Stimulated activated naive CD8-positive, alpha-beta T cell treated with anti-CD3 and anti-CD28 coated beads, Interleukin-15, Interleukin-2, amounts not matched to agents 100 U/mL and 50 U/mL, for 24 hours (primary cell): Measurements from ENCODE around the gene TNMD.
"Not testable (repeated sequence)": the region's sequence is repeated elsewhere in the genome, so short reads cannot be mapped to it uniquely, and the experiment has no call there.

Source experiments
- ATAC-seq: fragments of 150-1000 bp; cut with Tn5 transposase; one replicate; pipeline ENCODE4 v1.10.0; 2021
- DNase-seq: peaks from one replicate; pipeline ENCODE4 v3.0.0; 2021

Gene TNMD

DNA sequence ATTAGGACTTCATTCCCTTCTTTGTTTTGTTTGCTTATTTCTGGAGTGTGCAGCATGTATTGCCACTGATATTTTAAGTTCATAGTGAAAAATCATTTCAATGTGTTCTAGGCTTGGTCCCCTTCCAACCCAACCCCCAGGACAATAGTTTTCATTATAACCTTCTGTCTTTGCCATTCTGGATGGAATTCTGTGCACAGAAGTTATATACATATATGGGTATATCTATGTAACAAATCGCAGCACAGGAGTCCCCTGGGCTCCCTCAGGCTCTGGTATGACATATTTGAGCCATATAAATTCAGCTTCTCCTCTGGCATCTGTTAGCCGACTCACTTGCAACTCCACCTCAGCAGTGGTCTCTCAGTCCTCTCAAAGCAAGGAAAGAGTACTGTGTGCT lies at the start of gene TNMD:
Gene TNMD (plus strand): TSS at position 326 of the 400 bp plus-strand sequence. CDS start 83 bp downstream, outside the sequence.
- no peak for DNase-seq
- ATAC-seq = no peak

GRCh38 chrX:100565534-100565933 lies 19.2 kb upstream of the TNMD start:
- not testable (repeated sequence) for DNase-seq, ATAC-seq

DNA sequence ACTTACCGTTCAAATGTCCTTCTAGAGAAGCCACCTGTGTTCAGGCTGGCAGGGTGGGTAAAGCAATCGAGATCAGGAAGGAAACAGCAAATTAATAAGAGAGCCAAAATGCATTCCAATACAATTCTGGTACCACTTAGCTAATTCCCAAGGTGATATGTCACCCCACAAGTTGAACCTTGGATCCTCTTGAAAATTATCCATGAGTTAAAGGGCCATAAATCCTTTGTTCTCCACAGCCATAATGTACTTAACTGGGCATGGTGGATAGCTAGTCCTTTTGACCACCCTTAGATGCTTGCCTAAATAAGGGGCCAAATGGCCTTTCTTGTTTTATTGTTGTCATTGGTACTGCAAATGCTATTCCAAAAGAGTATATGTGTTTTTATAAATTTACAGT lies 2.0 kb downstream of the TNMD start:
- ATAC-seq = no peak
- no peak for DNase-seq

DNA sequence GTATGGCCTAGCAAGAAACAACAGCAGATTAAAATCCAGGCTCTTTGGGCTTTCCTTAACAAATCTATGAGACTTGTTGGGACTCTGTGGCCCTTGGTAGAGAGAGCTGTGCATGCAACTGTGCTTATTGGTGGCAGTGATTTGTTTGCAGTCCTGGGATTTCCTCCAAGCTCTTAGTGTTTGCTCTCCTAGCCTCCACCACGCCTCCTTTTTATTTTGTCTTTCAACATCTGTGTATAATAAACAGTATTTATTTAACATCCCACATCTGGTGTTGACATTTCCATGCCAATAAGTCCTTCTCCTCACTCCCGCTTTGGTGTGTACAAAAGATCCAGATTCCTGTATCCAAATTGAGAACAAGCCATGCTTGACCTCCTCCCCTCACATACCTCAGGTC lies 3.1 kb downstream of the TNMD start:
- no peak for ATAC-seq
- no peak for DNase-seq

DNA sequence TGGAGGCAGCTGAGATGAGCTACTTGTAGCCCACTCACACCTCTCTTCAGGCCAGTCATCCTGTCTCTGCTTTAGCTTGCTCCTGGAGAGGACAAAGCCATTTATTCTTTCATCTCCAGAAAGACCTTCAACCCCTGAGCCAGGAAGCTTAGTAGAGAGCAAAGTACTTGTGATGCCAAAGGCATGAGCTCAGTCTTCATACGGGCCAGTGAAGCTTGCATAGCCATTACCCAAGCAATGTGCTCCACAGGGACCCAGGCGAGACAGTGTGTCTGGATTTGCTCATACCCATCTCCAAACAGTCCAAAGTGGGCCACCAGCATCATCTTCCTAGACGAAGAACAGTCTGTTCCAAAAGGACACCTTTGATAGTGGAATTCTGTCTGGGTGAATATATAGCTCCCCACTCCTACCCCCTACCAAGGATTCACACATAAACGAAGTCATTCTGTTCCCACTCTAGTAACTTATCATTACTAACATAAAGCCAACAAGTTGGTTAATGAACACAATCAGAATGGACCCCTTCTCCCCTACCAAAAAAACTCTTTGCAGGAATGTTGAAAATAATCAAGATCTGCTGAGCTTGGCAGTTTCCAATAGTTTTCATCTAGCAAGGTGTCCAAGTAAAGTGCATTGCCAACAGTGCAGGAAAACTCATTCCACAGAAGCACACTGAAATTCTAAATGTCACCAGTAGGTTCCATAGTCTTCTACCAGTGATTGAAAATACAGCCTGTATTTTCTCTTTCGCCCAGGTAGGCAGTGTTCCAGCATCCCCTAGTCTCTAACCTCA lies 6.7 kb downstream of the TNMD start:
- DNase-seq (no peak), ATAC-seq (no peak)

GRCh38 chrX:100593126-100593525 lies 8.4 kb downstream of the TNMD start:
- ATAC-seq = no peak
- no peak for DNase-seq

DNA sequence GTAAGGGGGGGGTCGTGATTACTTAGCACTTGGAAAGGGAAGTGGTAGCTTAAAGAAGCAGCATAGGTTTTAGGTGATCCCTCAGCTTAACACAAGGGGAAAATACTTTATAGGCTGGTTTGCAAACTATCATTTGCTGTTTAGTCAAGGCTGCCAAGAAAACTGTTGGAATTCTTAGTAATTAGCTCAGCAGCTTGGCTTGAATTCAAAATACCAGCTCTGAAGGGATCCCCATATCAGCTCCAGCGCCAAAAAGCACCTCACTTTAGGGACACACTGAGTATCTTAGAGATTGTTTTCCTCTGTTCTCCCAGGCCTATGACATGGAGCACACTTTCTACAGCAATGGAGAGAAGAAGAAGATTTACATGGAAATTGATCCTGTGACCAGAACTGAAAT lies 8.8 kb downstream of the TNMD start:
- DNase-seq (no peak), ATAC-seq (no peak)

GRCh38 chrX:100596601-100597000 lies 11.9 kb downstream of the TNMD start:
- ATAC-seq (no peak), DNase-seq (no peak)

- no peak for ATAC-seq
- DNase-seq = no peak
Measured at GRCh38 chrX:100599456-100599855, 14.7 kb downstream of the TNMD start.

GRCh38 chrX:100600340-100600739 lies 15.6 kb downstream of the TNMD start:
- no peak for ATAC-seq

GRCh38 chrX:100600758-100601157 lies 16.0 kb downstream of the TNMD start:
- DNase-seq (no peak), ATAC-seq (peak; percentile 43)

More at GRCh38 chrX:100600340-100600739, 15.6 kb downstream of the TNMD start:
- DNase-seq = no peak

GRCh38 chrX:100606753-100607152 lies 22.0 kb downstream of the TNMD start:
- no peak for ATAC-seq
- DNase-seq = no peak

GRCh38 chrX:100609591-100609990 lies 24.9 kb downstream of the TNMD start:
- ATAC-seq = no peak
- DNase-seq = no peak

DNA sequence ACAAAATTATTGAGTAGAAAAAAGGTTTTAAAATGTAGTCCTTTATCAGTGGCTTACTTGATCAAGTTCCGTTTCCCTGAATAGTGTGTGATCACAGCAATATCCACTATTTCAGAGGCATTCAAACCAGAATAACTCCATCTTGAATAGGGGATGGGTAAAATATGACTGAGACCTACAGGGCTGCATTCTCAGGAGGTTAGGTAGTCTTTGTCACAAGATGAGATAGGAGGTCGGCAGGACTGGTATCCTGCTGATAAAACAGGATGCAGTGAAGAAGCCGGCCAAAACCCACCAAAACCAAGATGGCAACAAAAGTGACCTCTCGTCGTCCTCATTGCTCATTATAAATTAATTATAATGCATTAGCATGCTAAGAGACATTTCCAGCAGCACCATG lies 27.2 kb downstream of the TNMD start:
- no peak for ATAC-seq
- no peak for DNase-seq

GRCh38 chrX:100615005-100615404 lies 30.3 kb downstream of the TNMD start:
- ATAC-seq (no peak), DNase-seq (no peak)

- ATAC-seq = no peak
- no peak for DNase-seq
Measured at GRCh38 chrX:100623001-100623400, 38.3 kb downstream of the TNMD start.

DNA sequence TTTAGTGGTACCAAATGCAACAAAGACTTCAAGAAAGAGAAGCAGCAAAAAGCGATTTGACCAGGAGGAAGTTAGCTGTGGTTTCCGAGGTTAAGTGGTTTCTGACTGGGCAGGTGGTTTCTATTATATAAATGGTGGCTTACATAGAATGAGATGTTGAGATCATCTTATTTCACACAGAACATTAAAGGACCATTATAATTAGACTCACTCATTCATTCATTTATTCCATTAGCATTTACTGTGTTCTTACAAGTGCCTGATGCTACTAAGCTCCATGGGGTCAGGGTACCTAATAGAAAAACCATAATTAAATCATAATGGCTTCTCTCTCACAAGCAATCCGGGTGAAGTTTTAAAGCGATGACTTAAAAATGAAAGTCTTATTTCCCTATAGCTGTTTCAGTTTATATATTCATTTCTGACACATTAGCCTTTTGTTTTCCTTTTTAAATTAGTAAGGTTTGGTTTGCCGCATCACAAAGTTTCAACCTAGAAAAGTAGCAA lies 41.3 kb downstream of the TNMD start:
- peak; percentile 43 for ATAC-seq
- DNase-seq = no peak

DNA sequence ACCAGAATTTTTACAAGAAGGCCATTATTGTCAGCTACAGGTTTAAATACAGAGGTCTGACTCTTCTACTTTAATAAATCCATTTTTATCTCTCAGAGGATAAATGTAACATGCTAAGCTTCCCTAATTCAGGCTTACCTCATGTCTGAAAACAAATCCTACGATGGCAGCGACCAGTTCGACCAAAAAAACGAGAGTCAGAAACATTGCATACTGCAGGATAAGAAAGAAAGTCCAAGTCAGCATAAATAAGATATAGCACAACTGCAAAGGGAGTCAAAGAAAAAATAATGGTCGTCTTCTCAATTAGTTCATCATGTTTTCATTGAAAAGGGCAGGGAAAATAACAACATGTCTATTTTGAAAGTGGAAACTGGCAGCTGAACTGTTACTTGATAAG lies 50.3 kb downstream of the TNMD start:
- DNase-seq = no peak
- no peak for ATAC-seq

- no peak for DNase-seq
- no peak for ATAC-seq
Measured at GRCh38 chrX:100635989-100636320, 51.2 kb downstream of the TNMD start.

DNA sequence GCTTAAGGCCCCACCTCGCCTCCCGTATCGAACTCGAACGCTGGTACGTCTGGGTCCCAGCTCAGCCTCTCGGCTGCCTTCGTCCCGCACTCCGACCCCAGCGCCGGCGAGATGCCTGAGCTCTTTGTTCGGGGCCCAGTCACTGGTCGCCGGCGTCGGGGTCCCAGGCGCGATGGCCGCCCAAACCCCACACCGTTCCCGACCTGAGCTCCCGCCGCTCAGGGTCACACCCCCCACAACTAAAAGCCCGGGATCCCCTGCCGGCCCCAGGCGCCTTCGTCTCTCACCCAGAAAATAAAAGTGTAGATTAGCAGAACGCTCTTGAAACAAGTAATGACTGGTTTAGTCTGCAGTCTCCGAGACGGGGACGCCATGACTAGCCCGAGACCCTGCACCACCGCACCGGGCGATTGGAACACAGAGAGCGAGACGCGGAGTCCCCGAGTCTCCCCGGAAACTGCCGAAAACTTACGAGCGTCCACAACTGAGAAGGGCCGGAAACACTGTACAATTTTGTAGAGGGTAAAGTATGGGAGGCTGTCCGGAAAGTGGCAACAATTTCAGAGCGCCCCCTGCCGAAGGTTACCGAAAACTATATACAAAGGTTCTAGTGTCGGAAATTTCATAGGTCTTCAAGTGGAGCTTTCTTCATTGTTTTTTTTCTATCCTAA lies 51.7 kb downstream of the TNMD start, which contains the start of gene TSPAN6:
Gene TSPAN6 (minus strand): TSS at position 486 of the 671 bp plus-strand sequence. CDS start 112 bp downstream, at position 374.
- peak; percentile 70 for DNase-seq
- ATAC-seq = peak; percentile 96

- DNase-seq = no peak
- no peak for ATAC-seq
Measured at GRCh38 chrX:100642290-100642689, 57.6 kb downstream of the TNMD start.

- DNase-seq (no peak), ATAC-seq (no peak)
Measured at GRCh38 chrX:100643212-100643611, 58.5 kb downstream of the TNMD start.
